ENCODE measurements around the gene TEF. TPM values are rescaled to one million over a fixed set of nuclear protein-coding genes. Genes with fewer than 3 reads are reported as not detected.

TEF gene
- total RNA-seq, 1 experiment from 2014 or later: 3.9 TPM

GRCh38 chr22:41352058-41352457 is 29.7 kb upstream of the TEF start:
- Histone ChIP-seq H3K36me3 (ENCODE audit: insufficient read depth, low read length, poor library complexity, severe bottlenecking) (peaks cover 66% of the 10 kb centered on the region), H3K4me1 (ENCODE audit: insufficient read depth, low read length, poor library complexity, severe bottlenecking) (no peaks in the 10 kb centered on the region), H3K4me3 (ENCODE audit: low read depth, low read length, poor library complexity, severe bottlenecking) (no peak overlapping the region), H3K27me3 (replicated peaks; ENCODE audit: insufficient read depth, low read depth, low read length, poor library complexity) (no peaks in the 10 kb centered on the region), H3K9me3 (ENCODE audit: low read depth, low read length, poor library complexity, severe bottlenecking) (no peaks in the 10 kb centered on the region), H3K27ac (ENCODE audit: low read depth, low read length, poor library complexity, severe bottlenecking) (no peak overlapping the region)
- no peak for TF ChIP-seq CTCF (conservative IDR thresholded peaks at IDR 0.05; ENCODE audit: low read depth, low read length)
- no peak for TF ChIP-seq EZH2 (IDR thresholded peaks at IDR 0.05; ENCODE audit: borderline replicate concordance, low read depth, low read length, poor library complexity, severe bottlenecking)
- ChIA-PET POLR2A (ENCODE audit: low non-redundant PET) (interaction anchor here (0.5 kb wide), 1 partner anchor 29 kb away, joined by 5 read pairs; the partner anchor contains the start of gene TEF), CTCF (no interaction called here)
- intact Hi-C loops (cut with micrococcal nuclease; ENCODE audit: unreplicated experiment): no loop called here
- no TSS peak for BruUV-seq (replicated peaks)
- peak; percentile 67 for DNase-seq (ENCODE audit: low spot score)

- Histone ChIP-seq H3K4me3 (ENCODE audit: low read depth, low read length, poor library complexity, severe bottlenecking) (no peak overlapping the region), H3K4me1 (ENCODE audit: insufficient read depth, low read length, poor library complexity, severe bottlenecking) (no peaks in the 10 kb centered on the region), H3K27me3 (replicated peaks; ENCODE audit: insufficient read depth, low read depth, low read length, poor library complexity) (no peaks in the 10 kb centered on the region), H3K27ac (ENCODE audit: low read depth, low read length, poor library complexity, severe bottlenecking) (no peak overlapping the region), H3K36me3 (ENCODE audit: insufficient read depth, low read length, poor library complexity, severe bottlenecking) (peaks cover 59% of the 10 kb centered on the region), H3K9me3 (ENCODE audit: low read depth, low read length, poor library complexity, severe bottlenecking) (no peaks in the 10 kb centered on the region)
- intact Hi-C loops (cut with micrococcal nuclease; ENCODE audit: unreplicated experiment): no loop called here
- ChIA-PET CTCF (no interaction called here), POLR2A (ENCODE audit: low non-redundant PET) (no interaction called here)
- TF ChIP-seq EZH2 (IDR thresholded peaks at IDR 0.05; ENCODE audit: borderline replicate concordance, low read depth, low read length, poor library complexity, severe bottlenecking) (no peak), CTCF (conservative IDR thresholded peaks at IDR 0.05; ENCODE audit: low read depth, low read length) (no peak)
- BruUV-seq (replicated peaks): no TSS peak
- DNase-seq (ENCODE audit: low spot score): no peak
Measured at GRCh38 chr22:41353862-41354575, 27.7 kb upstream of the TEF start.

GRCh38 chr22:41354979-41355378 is 26.8 kb upstream of the TEF start:
- Histone ChIP-seq H3K4me3 (ENCODE audit: low read depth, low read length, poor library complexity, severe bottlenecking) (no peak overlapping the region), H3K9me3 (ENCODE audit: low read depth, low read length, poor library complexity, severe bottlenecking) (no peaks in the 10 kb centered on the region), H3K4me1 (ENCODE audit: insufficient read depth, low read length, poor library complexity, severe bottlenecking) (no peaks in the 10 kb centered on the region), H3K27ac (ENCODE audit: low read depth, low read length, poor library complexity, severe bottlenecking) (no peak overlapping the region), H3K27me3 (replicated peaks; ENCODE audit: insufficient read depth, low read depth, low read length, poor library complexity) (no peaks in the 10 kb centered on the region), H3K36me3 (ENCODE audit: insufficient read depth, low read length, poor library complexity, severe bottlenecking) (peaks cover 59% of the 10 kb centered on the region)
- POLR2A ChIA-PET (ENCODE audit: low non-redundant PET): no interaction called here
- TF ChIP-seq CTCF (conservative IDR thresholded peaks at IDR 0.05; ENCODE audit: low read depth, low read length) (no peak), EZH2 (IDR thresholded peaks at IDR 0.05; ENCODE audit: borderline replicate concordance, low read depth, low read length, poor library complexity, severe bottlenecking) (no peak)
- CTCF ChIA-PET: no interaction called here
- intact Hi-C loops (cut with micrococcal nuclease; ENCODE audit: unreplicated experiment): no loop called here
- no peak for DNase-seq (ENCODE audit: low spot score)
- no TSS peak for BruUV-seq (replicated peaks)
